Esophagus squamous epithelium (tissue), 4 donors: ENCODE data around the gene MEGF6.

ENCODE experiments used
- CTCF ChIP-seq, 6 experiments: fragments of 450-650 bp in 4 of 6; fragments of 200-600 bp in 2 of 6; sonication (generic) in 2 of 6; IDR thresholded peaks; one replicate each; pipeline ENCODE4 v1.5.1; 2016 to 2019; ENCODE audit warnings: antibody characterized with exemption in 6 of 6, mild to moderate bottlenecking in 4 of 6, moderate library complexity in 4 of 6
- POLR2A ChIP-seq, 4 donors: fragments of 450-650 bp; IDR thresholded peaks; one replicate each; pipeline ENCODE4 v1.6.1; 2017; ENCODE audit warnings: antibody characterized with exemption in 4 of 4, mild to moderate bottlenecking in 4 of 4, moderate library complexity in 3 of 4

GRCh38 chr1:3551711-3552110 lies 59.6 kb downstream of the MEGF6 start:
- TF ChIP-seq POLR2A (IDR thresholded peaks at IDR 0.05) (no peak), CTCF (IDR thresholded peaks at IDR 0.05) (no peak)
